Mucosa of descending colon (tissue), 3 donors: ENCODE results near the gene MDGA2. TPM values are rescaled to one million over a fixed set of nuclear protein-coding genes. Genes with fewer than 3 reads are reported as not detected.

Experiments used
- ATAC-seq: fragments of 200-7000 bp; cut with Tn5 transposase; one replicate; pipeline ENCODE4 v1.9.1; 2020; ENCODE audit warnings: mild to moderate bottlenecking, moderate library complexity
- DNase-seq, 3 donors: peaks; one replicate each; pipeline ENCODE4 v3.0.0-alpha.2; 2020
- H3K36me3 ChIP-seq: fragments of 200-600 bp; one replicate; pipeline ENCODE4 v1.8.0; 2021; ENCODE audit warnings: low read depth, mild to moderate bottlenecking
- H3K4me1 ChIP-seq: fragments of 200-600 bp; one replicate; pipeline ENCODE4 v1.8.0; 2021; ENCODE audit warnings: low read depth, mild to moderate bottlenecking
- H3K4me3 ChIP-seq: fragments of 200-600 bp; one replicate; pipeline ENCODE4 v1.8.0; 2021; ENCODE audit warnings: mild to moderate bottlenecking
- H3K9me3 ChIP-seq: fragments of 200-600 bp; one replicate; pipeline ENCODE4 v1.8.0; 2021; ENCODE audit warnings: mild to moderate bottlenecking
- intact Hi-C, 2 donors: fragments of 100-400 bp; cut with DNase I in 1 of 2; cut with micrococcal nuclease in 1 of 2; formaldehyde crosslinking; loops; one replicate each; pipeline versions ENCODE4 v1.11.0 to v1.11.1; 2022; cut with DNase I, micrococcal nuclease
- total RNA-seq, 3 donors: library from RNA; stranded (reverse); fragmentation: NEBNext Ultra II Directional in 2 of 3; extraction: Animal tissue kit (Norgen Biotek cat#: 25700) in 2 of 3; gene quantifications; one replicate each; pipeline versions ENCODE4 v1.2.1 to v1.2.4, GENCODE V29; 2021 to 2023
- TF ChIP-seq, protein P1 (sequence below): fragments of 200-600 bp; IDR thresholded peaks from one replicate; pipeline ENCODE4 v1.8.0; 2022; ENCODE audit warnings: antibody characterized with exemption, mild to moderate bottlenecking
- donor health status: DM: no; HTN: no; CAD: no; lungs with moderate emphysema.
- donor health status: DM: no; HTN: no; CAD: no.
- donor health status: DM: no; HTN: yes; CAD: no.

MDGA2 gene
- total RNA-seq, 3 donors from 2014 or later: 0.35 TPM; not detected in 2

DNA sequence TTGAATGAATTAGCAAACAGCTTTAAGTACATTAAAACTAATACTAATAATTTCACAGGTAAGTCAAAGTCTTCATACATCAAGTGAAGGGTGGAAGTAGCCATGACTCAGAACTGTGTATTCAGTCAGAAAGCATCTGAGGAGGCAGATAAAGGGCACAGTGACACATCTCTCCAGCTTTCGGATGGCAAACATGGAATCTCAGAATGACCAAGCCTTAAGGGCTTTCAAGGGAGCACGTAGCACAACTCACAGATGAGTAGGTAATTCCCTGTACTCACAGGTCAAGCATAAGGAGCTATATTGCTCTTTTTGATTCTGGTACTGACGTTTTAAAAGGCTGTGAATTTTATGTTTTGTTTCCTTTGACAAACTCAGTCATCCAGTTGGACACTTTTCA, 56.0 kb downstream of the MDGA2 start:
- intact Hi-C loops: no loop called here
- Histone ChIP-seq H3K4me1 (no peaks in the 10 kb centered on the region), H3K4me3 (no peak overlapping the region), H3K9me3 (no peaks in the 10 kb centered on the region), H3K36me3 (no peaks in the 10 kb centered on the region)
- ATAC-seq (no peak), DNase-seq (no peak)
- TF ChIP-seq, protein P1, sequence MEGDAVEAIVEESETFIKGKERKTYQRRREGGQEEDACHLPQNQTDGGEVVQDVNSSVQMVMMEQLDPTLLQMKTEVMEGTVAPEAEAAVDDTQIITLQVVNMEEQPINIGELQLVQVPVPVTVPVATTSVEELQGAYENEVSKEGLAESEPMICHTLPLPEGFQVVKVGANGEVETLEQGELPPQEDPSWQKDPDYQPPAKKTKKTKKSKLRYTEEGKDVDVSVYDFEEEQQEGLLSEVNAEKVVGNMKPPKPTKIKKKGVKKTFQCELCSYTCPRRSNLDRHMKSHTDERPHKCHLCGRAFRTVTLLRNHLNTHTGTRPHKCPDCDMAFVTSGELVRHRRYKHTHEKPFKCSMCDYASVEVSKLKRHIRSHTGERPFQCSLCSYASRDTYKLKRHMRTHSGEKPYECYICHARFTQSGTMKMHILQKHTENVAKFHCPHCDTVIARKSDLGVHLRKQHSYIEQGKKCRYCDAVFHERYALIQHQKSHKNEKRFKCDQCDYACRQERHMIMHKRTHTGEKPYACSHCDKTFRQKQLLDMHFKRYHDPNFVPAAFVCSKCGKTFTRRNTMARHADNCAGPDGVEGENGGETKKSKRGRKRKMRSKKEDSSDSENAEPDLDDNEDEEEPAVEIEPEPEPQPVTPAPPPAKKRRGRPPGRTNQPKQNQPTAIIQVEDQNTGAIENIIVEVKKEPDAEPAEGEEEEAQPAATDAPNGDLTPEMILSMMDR: no peak

DNA sequence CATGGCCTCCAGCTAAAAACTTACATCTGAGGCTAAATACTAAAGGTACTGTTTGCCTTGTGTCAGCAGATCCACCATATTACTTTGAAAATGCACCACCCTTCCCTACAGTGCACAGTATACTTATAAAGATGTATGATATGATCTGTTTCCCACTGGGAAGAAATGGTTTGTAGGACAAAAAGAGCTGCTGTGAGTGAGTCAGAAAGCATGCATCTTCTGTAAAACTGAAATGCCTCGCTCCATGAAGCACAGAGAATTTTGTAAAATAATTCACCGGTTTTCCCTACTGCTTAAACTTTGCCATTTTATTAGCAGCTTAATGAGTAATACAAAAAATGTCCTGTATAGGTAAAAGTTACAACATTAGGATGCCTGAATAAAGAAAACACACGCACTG, 68.8 kb downstream of the MDGA2 start:
- no peaks in the 10 kb centered on the region for H3K9me3 ChIP-seq
- ATAC-seq: no peak
- TF ChIP-seq, protein P1: no peak
- no peak for DNase-seq
- no peaks in the 10 kb centered on the region for H3K36me3 ChIP-seq
- no peak overlapping the region for H3K4me3 ChIP-seq
- intact Hi-C loops: no loop called here
- H3K4me1 ChIP-seq: no peaks in the 10 kb centered on the region

DNA sequence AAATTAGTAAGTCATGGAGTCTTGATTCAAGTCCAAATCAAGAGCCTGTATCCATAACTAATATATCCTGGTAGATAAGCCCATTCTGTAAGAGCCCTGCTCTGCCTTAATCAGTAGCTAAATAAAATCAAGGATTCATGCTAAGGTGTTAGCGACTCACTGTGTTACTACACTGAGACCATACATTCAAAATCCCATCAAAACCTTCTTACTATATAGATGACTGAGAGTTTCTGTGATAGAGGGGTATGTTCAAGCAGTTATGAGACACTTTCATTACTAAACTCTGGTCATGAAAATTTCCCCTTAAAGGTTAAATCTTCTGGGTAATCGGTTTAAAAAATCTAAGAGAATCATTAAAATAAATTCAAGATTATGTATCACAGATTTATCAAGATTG, 78.5 kb downstream of the MDGA2 start:
- intact Hi-C loops: no loop called here
- H3K9me3 ChIP-seq: peaks cover 5% of the 10 kb centered on the region
- H3K4me3 ChIP-seq: no peak overlapping the region
- no peak for ATAC-seq
- TF ChIP-seq, protein P1: no peak
- H3K36me3 ChIP-seq: no peaks in the 10 kb centered on the region
- no peak for DNase-seq
- no peaks in the 10 kb centered on the region for H3K4me1 ChIP-seq

DNA sequence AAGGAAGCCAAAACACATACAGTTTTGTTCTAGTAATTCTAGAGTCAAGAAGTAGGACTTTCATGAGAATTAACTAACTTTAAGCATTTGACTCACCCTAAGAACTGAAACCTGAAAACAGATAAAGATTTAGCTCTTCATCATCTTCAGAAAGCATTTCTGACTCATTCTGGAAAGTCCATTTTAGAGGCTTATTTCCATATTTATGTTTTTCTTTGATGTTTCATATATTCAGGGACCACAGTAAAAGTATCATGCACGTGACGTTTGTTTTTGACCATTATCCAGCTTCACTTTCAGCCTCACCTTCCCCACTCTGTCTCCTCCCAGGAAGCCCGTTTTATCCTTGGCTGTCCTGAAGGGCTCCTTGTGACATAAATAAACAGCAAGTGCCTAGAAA, 79.2 kb downstream of the MDGA2 start:
- Histone ChIP-seq H3K9me3 (peaks cover 7% of the 10 kb centered on the region), H3K36me3 (no peaks in the 10 kb centered on the region), H3K4me3 (no peak overlapping the region), H3K4me1 (no peaks in the 10 kb centered on the region)
- TF ChIP-seq, protein P1: no peak
- no peak for DNase-seq
- ATAC-seq: no peak
- intact Hi-C loops: no loop called here

DNA sequence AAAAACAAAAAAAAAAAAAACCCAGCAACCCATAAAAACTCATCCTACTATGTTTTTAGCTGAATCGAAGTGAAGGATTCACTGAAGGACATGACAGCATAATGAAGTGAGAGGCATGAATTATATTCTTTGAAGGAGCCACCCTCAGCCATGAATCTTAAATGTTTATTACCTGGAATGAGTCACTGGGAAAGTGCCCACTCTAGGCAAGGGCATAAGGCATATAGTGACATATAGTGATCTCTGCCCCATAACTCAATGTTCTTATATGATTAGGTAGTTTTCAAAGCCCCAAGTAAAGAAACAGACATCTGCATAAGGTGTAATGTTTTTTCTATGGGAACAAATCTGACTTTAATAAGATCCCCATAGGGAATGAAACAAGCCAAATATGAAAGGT, 79.9 kb downstream of the MDGA2 start:
- no peaks in the 10 kb centered on the region for H3K36me3 ChIP-seq
- intact Hi-C loops: no loop called here
- TF ChIP-seq, protein P1: no peak
- H3K9me3 ChIP-seq: peaks cover 12% of the 10 kb centered on the region
- no peaks in the 10 kb centered on the region for H3K4me1 ChIP-seq
- DNase-seq: no peak
- no peak overlapping the region for H3K4me3 ChIP-seq
- ATAC-seq: no peak
